ENCODE data around the gene BTRC. TPM values are rescaled to one million over a fixed set of nuclear protein-coding genes. Genes with fewer than 3 reads are reported as not detected.

Gene BTRC
- polyA plus RNA-seq, 3 donors, result 2.8 to 4.3 (median 3.1) TPM

DNA sequence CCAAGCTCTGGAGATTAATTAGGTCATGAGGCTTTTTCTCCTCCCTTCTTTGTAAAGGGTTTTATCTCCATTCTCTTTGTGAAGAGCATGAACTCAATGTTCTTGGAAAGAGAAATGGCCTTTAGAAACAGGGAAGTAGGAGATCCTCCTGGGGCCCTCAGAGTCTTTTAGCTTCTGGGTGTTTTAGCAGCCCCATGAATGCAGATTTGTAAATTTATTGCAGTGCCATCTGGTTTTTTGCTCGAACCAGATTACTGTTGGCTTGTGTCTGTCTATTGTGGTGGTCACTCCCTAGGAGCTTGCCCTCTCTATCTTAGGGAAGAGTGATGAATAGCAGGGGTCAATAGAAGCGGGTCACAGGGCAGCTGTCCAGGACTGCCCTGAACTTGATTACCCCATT is 110.6 kb downstream of the BTRC start:
- Mint-ChIP-seq H3K9me3 (no peaks in the 10 kb centered on the region), H3K4me3 (no peak overlapping the region), H3K27me3 (ENCODE audit: low read depth in 3 of 3) (peaks cover 0 to 3% (median 0%) of the 10 kb centered on the region in 3 donors), H3K4me1 (peaks cover 4% of the 10 kb centered on the region), H3K27ac (no peak overlapping the region), H3K36me3 (peaks cover 0 to 4% of the 10 kb centered on the region in 2 donors)
- intact Hi-C loops (cut with micrococcal nuclease), result no loop called here
- Histone ChIP-seq H2AFZ (ENCODE audit: insufficient read depth, low read depth, low read length, poor library complexity, severe bottlenecking) (no peak overlapping the region), H4K20me1 (ENCODE audit: insufficient read depth, low read length) (no peaks in the 10 kb centered on the region), H3K36me3 (replicated peaks in 1 of 2; ENCODE audit: control insufficient read depth in 1 of 2, insufficient read depth in 2 of 2, low read length in 2 of 2) (no peaks in the 10 kb centered on the region), H3K9ac (ENCODE audit: insufficient read depth, low read length, poor library complexity, severe bottlenecking) (no peak overlapping the region), H3K4me2 (replicated peaks; ENCODE audit: extremely low read depth, low read length, poor library complexity, severe bottlenecking) (no peak overlapping the region), H3K79me2 (ENCODE audit: insufficient read depth, low read length) (no peaks in the 10 kb centered on the region), H3K27ac (ENCODE audit: low read depth in 1 of 2, low read length in 2 of 2) (no peak overlapping the region), H3K27me3 (ENCODE audit: control insufficient read depth in 2 of 2, insufficient read depth in 2 of 2, low read length in 2 of 2) (no peaks in the 10 kb centered on the region), H3K9me3 (replicated peaks in 1 of 2; ENCODE audit: control insufficient read depth in 1 of 2, insufficient read depth in 1 of 2, low read length in 2 of 2) (no peaks in the 10 kb centered on the region), H3K4me1 (ENCODE audit: control insufficient read depth in 1 of 2, insufficient read depth in 2 of 2, low read length in 2 of 2) (no peaks in the 10 kb centered on the region), H3K4me3 (replicated peaks in 1 of 3; ENCODE audit: low read depth in 2 of 3, low read length in 3 of 3) (no peak overlapping the region)
- DNase-seq, result no peak
- WGBS (ENCODE audit: insufficient coverage), result no CpG with 5 or more reads among the region's 2 CpGs
- TF ChIP-seq, protein P1, sequence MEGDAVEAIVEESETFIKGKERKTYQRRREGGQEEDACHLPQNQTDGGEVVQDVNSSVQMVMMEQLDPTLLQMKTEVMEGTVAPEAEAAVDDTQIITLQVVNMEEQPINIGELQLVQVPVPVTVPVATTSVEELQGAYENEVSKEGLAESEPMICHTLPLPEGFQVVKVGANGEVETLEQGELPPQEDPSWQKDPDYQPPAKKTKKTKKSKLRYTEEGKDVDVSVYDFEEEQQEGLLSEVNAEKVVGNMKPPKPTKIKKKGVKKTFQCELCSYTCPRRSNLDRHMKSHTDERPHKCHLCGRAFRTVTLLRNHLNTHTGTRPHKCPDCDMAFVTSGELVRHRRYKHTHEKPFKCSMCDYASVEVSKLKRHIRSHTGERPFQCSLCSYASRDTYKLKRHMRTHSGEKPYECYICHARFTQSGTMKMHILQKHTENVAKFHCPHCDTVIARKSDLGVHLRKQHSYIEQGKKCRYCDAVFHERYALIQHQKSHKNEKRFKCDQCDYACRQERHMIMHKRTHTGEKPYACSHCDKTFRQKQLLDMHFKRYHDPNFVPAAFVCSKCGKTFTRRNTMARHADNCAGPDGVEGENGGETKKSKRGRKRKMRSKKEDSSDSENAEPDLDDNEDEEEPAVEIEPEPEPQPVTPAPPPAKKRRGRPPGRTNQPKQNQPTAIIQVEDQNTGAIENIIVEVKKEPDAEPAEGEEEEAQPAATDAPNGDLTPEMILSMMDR (IDR thresholded peaks at IDR 0.05), result no peak

DNA sequence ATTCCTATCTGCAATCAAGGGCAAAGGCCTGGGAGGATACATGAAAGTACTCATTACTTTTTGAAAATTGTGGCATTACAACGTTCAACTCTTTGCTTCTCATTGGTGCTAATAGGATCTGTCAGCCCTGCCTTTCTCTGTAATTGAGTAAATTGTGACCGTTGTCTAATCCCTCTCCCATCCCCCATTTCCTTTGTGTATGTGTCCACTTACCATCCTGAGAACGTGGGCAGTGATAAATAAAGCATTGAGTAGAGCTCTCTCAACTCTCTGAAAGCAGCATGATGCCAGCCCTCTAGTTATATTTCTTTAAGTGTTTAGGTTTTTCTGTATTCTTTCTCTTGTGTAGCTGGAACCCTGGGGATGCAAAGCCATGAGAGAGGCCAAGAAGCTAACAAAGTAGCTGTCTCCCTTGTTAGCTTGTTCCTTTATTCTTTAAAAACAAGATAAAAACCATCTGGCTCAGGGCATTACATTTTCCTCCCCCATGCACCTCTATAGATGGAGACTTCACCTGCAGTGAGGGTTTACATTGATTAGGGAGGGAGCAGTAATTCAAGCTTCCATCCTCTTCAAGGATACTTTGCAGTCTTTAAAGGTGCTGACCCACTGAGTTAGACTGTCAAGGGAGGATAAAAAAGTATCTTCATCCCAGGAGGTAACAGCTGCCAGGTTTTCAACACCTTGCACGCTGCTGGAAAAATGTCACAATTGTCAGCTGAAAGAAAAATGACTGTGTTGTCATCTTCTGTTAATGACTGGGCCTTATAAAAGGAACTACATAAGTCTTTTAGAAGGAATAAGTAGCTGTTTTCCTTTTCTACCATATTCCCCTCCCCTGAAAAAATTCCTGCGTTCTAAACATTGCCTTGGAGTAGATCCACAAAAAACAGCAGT is 112.3 kb downstream of the BTRC start:
- no peak for DNase-seq
- H3K36me3 Mint-ChIP-seq, result peaks cover 0 to 3% of the 10 kb centered on the region in 2 donors
- Histone ChIP-seq H3K4me2 (replicated peaks; ENCODE audit: extremely low read depth, low read length, poor library complexity, severe bottlenecking) (no peak overlapping the region), H3K79me2 (ENCODE audit: insufficient read depth, low read length) (no peaks in the 10 kb centered on the region), H3K9ac (ENCODE audit: insufficient read depth, low read length, poor library complexity, severe bottlenecking) (no peak overlapping the region), H3K9me3 (replicated peaks in 1 of 2; ENCODE audit: control insufficient read depth in 1 of 2, insufficient read depth in 1 of 2, low read length in 2 of 2) (no peaks in the 10 kb centered on the region), H3K27ac (ENCODE audit: low read depth in 1 of 2, low read length in 2 of 2) (no peak overlapping the region), H3K4me3 (replicated peaks in 1 of 3; ENCODE audit: low read depth in 2 of 3, low read length in 3 of 3) (no peak overlapping the region), H3K27me3 (ENCODE audit: control insufficient read depth in 2 of 2, insufficient read depth in 2 of 2, low read length in 2 of 2) (no peaks in the 10 kb centered on the region), H3K36me3 (replicated peaks in 1 of 2; ENCODE audit: control insufficient read depth in 1 of 2, insufficient read depth in 2 of 2, low read length in 2 of 2) (no peaks in the 10 kb centered on the region), H2AFZ (ENCODE audit: insufficient read depth, low read depth, low read length, poor library complexity, severe bottlenecking) (no peak overlapping the region), H3K4me1 (ENCODE audit: control insufficient read depth in 1 of 2, insufficient read depth in 2 of 2, low read length in 2 of 2) (no peaks in the 10 kb centered on the region), H4K20me1 (ENCODE audit: insufficient read depth, low read length) (peaks cover 3% of the 10 kb centered on the region)
- 100% methylated on average over 1 of the region's 5 CpGs for WGBS (ENCODE audit: insufficient coverage)
- H3K9me3 Mint-ChIP-seq, result no peaks in the 10 kb centered on the region
- no peak overlapping the region for H3K4me3 Mint-ChIP-seq
- no peak overlapping the region for H3K27ac Mint-ChIP-seq
- intact Hi-C loops (cut with micrococcal nuclease), result no loop called here
- peaks cover 4% of the 10 kb centered on the region for H3K4me1 Mint-ChIP-seq
- TF ChIP-seq, protein P1 (IDR thresholded peaks at IDR 0.05), result no peak
- peaks cover 0 to 3% (median 0%) of the 10 kb centered on the region in 3 donors for H3K27me3 Mint-ChIP-seq (ENCODE audit: low read depth in 3 of 3)
